Esophagus muscularis mucosa (tissue), 2 donors: ENCODE measurements around the gene IKZF1.

Experiments used
- EP300 ChIP-seq: sonication (generic); formaldehyde crosslinking; IDR thresholded peaks from one replicate; pipeline ENCODE4 v1.6.1; 2017; ENCODE audit warnings: antibody characterized with exemption
- POLR2A ChIP-seq: fragments of 450-650 bp; IDR thresholded peaks from one replicate; pipeline ENCODE4 v1.6.1; 2017; ENCODE audit warnings: antibody characterized with exemption, moderate library complexity, mild to moderate bottlenecking, low read depth

DNA sequence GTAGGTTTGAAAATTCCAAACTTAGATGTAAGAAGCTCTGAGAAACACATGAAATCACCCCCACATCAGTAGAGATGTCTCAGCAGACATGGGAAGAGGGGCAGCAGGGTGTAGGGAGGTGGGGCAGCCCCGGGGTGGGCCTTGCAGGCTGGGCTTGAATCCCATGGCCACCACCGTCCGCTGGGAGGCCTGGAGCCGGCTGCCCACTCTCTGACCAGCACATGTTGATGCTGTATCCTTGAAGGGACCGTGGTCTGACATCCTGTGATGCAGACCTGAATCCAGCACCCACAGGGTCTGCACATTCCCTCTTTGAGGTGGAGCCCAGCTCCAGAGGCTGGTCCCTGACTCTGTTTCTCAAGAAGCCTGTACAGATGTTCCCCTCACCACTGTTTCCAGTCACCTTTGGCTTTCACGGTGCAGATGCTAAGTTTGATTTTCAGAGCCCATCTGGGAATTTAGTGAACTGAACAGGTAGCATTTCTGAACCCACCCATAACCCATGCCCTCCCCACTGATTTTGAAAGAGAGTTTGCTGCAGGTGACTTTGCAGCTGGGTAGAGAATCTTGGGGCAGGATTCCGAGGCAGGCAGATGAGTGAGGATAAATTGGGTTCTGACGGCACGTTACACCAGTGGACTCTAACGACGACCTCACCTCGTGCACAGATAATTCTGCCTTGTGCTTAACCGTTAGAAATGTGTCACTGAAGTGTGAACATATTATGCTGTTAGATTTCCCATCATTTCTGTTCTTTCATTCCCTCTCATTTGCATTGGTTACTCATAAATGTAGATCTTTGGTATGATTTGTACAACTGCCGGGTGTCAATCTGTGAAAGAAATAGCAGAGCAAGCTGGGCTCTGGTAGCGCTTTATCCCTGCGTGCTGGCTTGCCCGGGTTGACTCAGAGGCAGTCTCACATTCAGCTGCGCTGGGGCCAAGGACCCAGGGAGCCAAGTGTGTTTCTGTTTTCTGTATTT lies 45.7 kb downstream of the IKZF1 start:
- no peak for TF ChIP-seq POLR2A
- no peak for TF ChIP-seq EP300
